Fibroblast of mammary gland (primary cell): Measurements from ENCODE around the gene TXNDC15.
"Not testable (repeated sequence)": the region's sequence is repeated elsewhere in the genome, so short reads cannot be mapped to it uniquely, and the experiment has no call there.

Source experiments
- DNase-seq: peaks from one replicate; pipeline ENCODE4 v3.0.0-alpha.2; 2010; ENCODE audit warnings: low read depth
- H3K4me3 ChIP-seq: 2 replicates; pipeline ENCODE4 v1.5.1; 2011; ENCODE audit warnings: low read depth, mild to moderate bottlenecking, low read length, moderate library complexity; ENCODE audit not compliant: control insufficient read depth
- CTCF ChIP-seq: conservative IDR thresholded peaks from 2 replicates; pipeline ENCODE4 v1.5.1; 2011; ENCODE audit warnings: low read depth, low read length, inconsistent platforms; ENCODE audit not compliant: control insufficient read depth, insufficient read depth

TXNDC15 gene

GRCh38 chr5:134873987-134874830, at the start of gene TXNDC15:
TXNDC15 (plus strand) TSS chr5:134874371; CDS start chr5:134874428, 57 bp downstream.
- TF ChIP-seq CTCF, result no peak
- H3K4me3 ChIP-seq, result peak within 1 kb of the TSS; percentile 77
- DNase-seq, result peak; percentile 83

GRCh38 chr5:134824681-134825080, 49.5 kb upstream of the TXNDC15 start:
- TF ChIP-seq CTCF, result no peak
- no peak for DNase-seq
- no peak overlapping the region for H3K4me3 ChIP-seq

GRCh38 chr5:134825212-134825611, 49.0 kb upstream of the TXNDC15 start:
- DNase-seq, result peak; percentile 19
- TF ChIP-seq CTCF, result no peak
- no peak overlapping the region for H3K4me3 ChIP-seq

GRCh38 chr5:134833340-134834032, 40.7 kb upstream of the TXNDC15 start:
- H3K4me3 ChIP-seq, result no peak overlapping the region
- no peak for DNase-seq
- TF ChIP-seq CTCF, result no peak

GRCh38 chr5:134835623-134836022, 38.5 kb upstream of the TXNDC15 start:
- no peak overlapping the region for H3K4me3 ChIP-seq
- DNase-seq, result no peak
- TF ChIP-seq CTCF, result no peak

GRCh38 chr5:134837530-134838181, 36.5 kb upstream of the TXNDC15 start:
- TF ChIP-seq CTCF, result no peak

GRCh38 chr5:134838361-134838760, 35.8 kb upstream of the TXNDC15 start:
- not testable (repeated sequence) for H3K4me3 ChIP-seq, DNase-seq

More at GRCh38 chr5:134837530-134838181, 36.5 kb upstream of the TXNDC15 start:
- peak; percentile 34 for DNase-seq
- H3K4me3 ChIP-seq, result no peak overlapping the region
